DND-41 (cell line): ENCODE results near the gene UPP2.

Experiments
- EZH2 ChIP-seq: IDR thresholded peaks from 3 replicates; pipeline ENCODE4 v1.6.1; 2012; ENCODE audit warnings: borderline replicate concordance, low read depth, mild to moderate bottlenecking, moderate library complexity, low read length, inconsistent platforms; ENCODE audit not compliant: severe bottlenecking
- TF ChIP-seq, protein P1 (sequence below): IDR thresholded peaks from 2 replicates; pipeline ENCODE4 v1.5.1; 2012; ENCODE audit warnings: borderline replicate concordance, low read length, moderate library complexity, mild to moderate bottlenecking; ENCODE audit not compliant: poor library complexity, severe bottlenecking; ENCODE audit errors: extremely low read depth

DNA sequence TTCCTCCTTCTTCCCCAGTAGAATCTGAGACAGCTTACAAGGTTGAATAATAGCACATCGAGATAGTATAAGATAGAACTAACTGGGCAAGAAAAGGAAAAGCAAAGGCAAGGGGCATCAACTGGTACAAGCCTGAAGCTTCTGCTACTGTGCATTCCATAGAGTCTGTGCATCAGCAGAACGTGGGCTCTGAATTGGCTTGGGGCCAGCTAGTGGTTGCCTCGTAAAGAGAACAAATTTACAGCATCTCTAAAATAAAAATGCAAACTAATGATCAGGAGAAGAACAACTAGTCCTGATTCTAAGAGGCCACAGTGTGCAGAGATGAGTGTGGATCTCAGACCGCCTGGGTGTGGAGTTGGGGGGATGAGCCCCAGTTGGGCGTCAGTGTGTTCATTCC, 36.6 kb downstream of the UPP2 start:
- TF ChIP-seq, protein P1, sequence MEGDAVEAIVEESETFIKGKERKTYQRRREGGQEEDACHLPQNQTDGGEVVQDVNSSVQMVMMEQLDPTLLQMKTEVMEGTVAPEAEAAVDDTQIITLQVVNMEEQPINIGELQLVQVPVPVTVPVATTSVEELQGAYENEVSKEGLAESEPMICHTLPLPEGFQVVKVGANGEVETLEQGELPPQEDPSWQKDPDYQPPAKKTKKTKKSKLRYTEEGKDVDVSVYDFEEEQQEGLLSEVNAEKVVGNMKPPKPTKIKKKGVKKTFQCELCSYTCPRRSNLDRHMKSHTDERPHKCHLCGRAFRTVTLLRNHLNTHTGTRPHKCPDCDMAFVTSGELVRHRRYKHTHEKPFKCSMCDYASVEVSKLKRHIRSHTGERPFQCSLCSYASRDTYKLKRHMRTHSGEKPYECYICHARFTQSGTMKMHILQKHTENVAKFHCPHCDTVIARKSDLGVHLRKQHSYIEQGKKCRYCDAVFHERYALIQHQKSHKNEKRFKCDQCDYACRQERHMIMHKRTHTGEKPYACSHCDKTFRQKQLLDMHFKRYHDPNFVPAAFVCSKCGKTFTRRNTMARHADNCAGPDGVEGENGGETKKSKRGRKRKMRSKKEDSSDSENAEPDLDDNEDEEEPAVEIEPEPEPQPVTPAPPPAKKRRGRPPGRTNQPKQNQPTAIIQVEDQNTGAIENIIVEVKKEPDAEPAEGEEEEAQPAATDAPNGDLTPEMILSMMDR = no peak
- no peak for TF ChIP-seq EZH2
